Nephron progenitor cell (in vitro differentiated cells): ENCODE measurements around the gene SIVA1.

ENCODE experiments used
- DNase-seq: peaks from one replicate; pipeline ENCODE4 v3.0.0; 2021
- H3K27ac Mint-ChIP-seq: 2 replicates; pipeline ENCODE4 v1.8.0; 2021; ENCODE audit warnings: mild to moderate bottlenecking, moderate library complexity, mixed read lengths
- H3K27me3 Mint-ChIP-seq: 2 replicates; pipeline ENCODE4 v1.8.0; 2021; ENCODE audit warnings: mild to moderate bottlenecking, low read depth, mixed read lengths; ENCODE audit not compliant: poor library complexity
- H3K36me3 Mint-ChIP-seq: 2 replicates; pipeline ENCODE4 v1.8.0; 2021; ENCODE audit warnings: low read depth, mixed read lengths
- H3K4me1 Mint-ChIP-seq: 2 replicates; pipeline ENCODE4 v1.8.0; 2021; ENCODE audit warnings: mixed read lengths
- H3K4me3 Mint-ChIP-seq: 2 replicates; pipeline ENCODE4 v1.8.0; 2021; ENCODE audit warnings: mild to moderate bottlenecking, moderate library complexity, mixed read lengths
- H3K9me3 Mint-ChIP-seq: 2 replicates; pipeline ENCODE4 v1.8.0; 2021; ENCODE audit warnings: mild to moderate bottlenecking, moderate library complexity, mixed read lengths
- TF ChIP-seq, protein P1 (sequence below): fragments of 200-600 bp; sonication (generic); IDR thresholded peaks from 2 replicates; pipeline ENCODE4 v1.5.0; 2021; ENCODE audit warnings: antibody characterized with exemption

The SIVA1 gene

DNA sequence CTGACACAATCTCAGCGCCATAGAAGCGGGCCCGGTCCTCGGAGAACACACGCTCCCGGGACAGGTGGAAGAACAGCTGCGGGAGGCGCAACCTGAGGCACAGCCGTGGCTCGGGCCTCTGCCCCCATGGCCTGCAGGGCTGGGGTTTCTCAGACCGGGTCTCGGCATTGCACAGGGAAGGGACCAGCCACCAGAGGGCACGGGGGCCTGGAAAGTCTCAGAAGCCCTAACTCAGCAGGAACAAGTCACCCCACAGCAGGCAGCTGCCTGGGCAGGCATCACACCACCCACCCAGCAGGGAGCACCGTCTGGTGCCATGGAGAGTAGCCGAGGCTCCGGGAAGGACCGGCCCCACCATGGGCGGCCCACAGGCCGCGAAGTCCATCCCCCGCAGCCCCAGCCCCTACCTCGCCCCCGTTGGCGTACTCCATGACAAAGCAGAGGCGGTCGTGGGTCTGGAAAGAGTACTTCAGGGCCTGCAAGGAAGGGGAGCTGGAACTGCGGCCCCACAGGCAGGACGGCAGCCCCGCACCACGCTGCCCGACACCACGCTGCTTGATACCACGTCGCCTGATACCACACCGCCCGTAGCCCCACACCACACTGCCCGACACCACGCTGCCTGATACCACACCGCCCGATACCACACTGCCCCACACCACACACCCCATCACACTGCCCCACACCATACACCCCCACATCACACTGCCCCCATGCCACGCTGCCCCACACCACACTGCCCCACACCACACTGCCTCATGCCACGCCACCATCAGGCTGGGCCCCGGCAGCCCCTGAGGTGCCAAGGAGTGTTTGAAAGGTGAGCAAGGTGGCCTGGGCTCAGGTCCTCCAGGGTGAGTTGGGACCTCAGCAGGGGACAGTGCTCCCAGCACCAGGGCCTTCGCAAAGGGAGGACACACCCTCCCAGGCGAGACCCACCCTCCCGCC lies 20.8 kb downstream of the SIVA1 start:
- TF ChIP-seq, protein P1, sequence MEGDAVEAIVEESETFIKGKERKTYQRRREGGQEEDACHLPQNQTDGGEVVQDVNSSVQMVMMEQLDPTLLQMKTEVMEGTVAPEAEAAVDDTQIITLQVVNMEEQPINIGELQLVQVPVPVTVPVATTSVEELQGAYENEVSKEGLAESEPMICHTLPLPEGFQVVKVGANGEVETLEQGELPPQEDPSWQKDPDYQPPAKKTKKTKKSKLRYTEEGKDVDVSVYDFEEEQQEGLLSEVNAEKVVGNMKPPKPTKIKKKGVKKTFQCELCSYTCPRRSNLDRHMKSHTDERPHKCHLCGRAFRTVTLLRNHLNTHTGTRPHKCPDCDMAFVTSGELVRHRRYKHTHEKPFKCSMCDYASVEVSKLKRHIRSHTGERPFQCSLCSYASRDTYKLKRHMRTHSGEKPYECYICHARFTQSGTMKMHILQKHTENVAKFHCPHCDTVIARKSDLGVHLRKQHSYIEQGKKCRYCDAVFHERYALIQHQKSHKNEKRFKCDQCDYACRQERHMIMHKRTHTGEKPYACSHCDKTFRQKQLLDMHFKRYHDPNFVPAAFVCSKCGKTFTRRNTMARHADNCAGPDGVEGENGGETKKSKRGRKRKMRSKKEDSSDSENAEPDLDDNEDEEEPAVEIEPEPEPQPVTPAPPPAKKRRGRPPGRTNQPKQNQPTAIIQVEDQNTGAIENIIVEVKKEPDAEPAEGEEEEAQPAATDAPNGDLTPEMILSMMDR, result no peak
- Mint-ChIP-seq H3K36me3 (peaks cover 32% of the 10 kb centered on the region), H3K9me3 (peaks cover 6% of the 10 kb centered on the region), H3K27ac (no peak overlapping the region), H3K27me3 (no peaks in the 10 kb centered on the region), H3K4me3 (no peak overlapping the region), H3K4me1 (peaks cover 16% of the 10 kb centered on the region)
- DNase-seq, result no peak

DNA sequence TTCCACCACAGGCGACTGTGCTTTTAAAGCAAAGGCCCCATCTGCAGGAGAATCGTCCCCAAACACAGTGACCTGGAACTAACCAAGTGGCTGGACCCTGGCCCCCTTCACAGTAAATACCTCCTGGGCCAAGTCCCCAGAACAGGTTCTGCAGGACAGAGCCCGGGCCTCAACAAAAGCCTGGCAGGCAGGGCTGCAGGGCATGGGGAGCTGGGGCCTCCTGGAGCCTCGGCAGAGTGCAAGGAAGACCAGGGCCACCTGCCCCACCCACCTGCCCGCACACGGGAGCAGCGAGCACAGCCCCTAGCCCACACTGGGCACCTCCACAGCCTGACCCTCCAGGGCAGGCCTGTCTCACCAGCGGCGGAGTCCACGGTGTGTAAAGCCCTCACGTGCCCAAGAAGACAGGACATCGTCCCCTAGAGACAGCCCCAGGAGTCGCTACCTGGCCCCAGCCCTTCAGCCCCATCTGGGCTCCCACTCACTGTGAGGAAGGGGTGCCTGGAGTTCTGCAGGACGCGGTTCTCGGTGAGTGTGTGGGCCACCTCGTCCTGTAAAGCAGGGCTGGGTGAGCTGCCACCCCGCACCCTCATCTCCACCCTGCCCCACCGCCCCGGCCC lies 21.6 kb downstream of the SIVA1 start:
- Mint-ChIP-seq H3K27me3 (no peaks in the 10 kb centered on the region), H3K9me3 (peaks cover 6% of the 10 kb centered on the region), H3K4me1 (peaks cover 8% of the 10 kb centered on the region)

DNA sequence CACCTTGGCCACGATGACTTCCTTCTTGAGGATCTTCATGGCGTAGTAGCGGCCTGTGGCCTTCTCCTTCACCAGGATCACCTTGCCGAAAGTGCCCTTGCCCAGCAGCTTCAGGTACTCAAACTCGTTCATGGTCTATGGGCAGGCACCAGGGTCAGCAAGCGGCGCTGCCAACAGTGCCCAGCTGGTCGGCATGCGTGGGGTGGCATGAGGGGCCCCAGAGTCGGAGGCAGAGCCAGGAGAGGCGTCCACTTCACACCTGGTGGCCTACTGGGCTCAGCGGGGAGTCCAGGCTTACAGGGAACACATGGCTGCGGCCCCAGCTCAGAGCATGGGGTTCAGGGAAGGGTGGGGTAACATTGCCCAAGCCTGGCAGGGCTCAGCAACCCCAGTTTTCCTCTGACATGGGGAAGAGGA lies 22.1 kb downstream of the SIVA1 start:
- H3K36me3 Mint-ChIP-seq, result peaks cover 28% of the 10 kb centered on the region
- DNase-seq, result no peak
- H3K27me3 Mint-ChIP-seq, result no peaks in the 10 kb centered on the region
- no peak overlapping the region for H3K4me3 Mint-ChIP-seq
- no peak overlapping the region for H3K27ac Mint-ChIP-seq
- peaks cover 6% of the 10 kb centered on the region for H3K9me3 Mint-ChIP-seq
- TF ChIP-seq, protein P1, result no peak
- peaks cover 3% of the 10 kb centered on the region for H3K4me1 Mint-ChIP-seq

More for the DNA sequence above, 21.6 kb downstream of the SIVA1 start:
- Mint-ChIP-seq H3K36me3 (peaks cover 32% of the 10 kb centered on the region), H3K27ac (no peak overlapping the region), H3K4me3 (no peak overlapping the region)
- DNase-seq, result no peak
- TF ChIP-seq, protein P1, result no peak

DNA sequence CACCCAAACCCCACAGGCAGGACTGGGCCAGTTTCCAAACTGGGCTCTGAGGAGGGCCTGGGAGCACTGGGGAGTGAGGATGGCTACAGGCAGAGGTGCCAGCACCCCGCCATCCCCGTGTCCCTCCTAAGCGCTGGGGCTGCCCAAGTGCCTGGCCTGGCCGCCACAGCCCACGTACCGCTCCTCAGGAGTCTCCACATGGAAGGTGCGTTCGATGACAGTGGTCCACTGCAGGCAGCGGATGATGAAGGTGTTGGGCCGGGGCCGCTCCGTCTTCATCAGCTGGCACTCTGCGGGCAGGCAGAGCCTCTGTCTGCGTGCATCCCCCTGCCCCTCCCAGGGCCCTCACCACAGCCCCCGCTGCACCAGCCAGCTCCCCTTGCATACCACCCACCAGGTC lies 23.5 kb downstream of the SIVA1 start:
- DNase-seq, result no peak
- Mint-ChIP-seq H3K36me3 (peaks cover 14% of the 10 kb centered on the region), H3K4me1 (no peaks in the 10 kb centered on the region), H3K27ac (no peak overlapping the region), H3K4me3 (no peak overlapping the region), H3K27me3 (no peaks in the 10 kb centered on the region), H3K9me3 (no peaks in the 10 kb centered on the region)
- TF ChIP-seq, protein P1, result no peak

DNA sequence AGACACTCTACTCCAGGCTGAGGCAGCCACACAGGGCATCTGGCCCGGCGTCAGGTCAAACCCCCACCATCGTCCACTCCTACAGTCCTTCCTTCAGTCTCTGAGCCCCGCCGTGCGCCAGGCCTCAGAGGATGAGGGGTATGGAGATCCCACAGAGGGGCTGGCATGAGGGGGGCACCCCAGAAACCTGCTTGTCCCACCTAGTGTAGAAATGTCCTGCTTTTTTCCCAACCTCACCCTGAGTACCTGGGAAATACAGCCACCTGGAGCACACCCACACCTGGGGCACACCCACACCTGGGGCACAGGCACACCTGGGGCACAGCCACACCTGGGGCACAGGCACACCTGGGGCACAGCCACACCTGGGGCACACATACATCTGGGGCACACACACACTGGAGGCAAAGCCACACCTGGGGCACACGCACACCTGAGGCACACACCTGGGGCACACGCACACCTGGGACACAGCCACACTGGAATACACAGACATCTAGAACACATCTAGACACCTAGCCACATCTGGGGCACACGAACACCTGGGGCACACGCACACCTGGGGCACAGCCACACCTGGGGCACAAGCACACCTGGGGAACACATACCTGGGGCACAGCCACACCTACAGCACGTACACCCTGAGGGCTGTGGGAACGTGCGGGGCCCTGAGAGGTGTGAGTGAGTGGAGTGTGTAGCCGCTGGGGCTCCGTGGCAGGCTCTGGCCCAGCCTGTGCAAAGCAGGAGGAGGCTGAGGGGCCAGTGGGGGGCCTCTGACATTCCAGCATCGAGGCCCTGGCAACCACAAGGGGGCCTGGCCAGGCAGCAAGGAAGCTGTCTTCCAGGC lies 24.2 kb downstream of the SIVA1 start:
- DNase-seq, result no peak
- TF ChIP-seq, protein P1, result no peak
- Mint-ChIP-seq H3K27me3 (no peaks in the 10 kb centered on the region), H3K27ac (no peak overlapping the region), H3K36me3 (peaks cover 7% of the 10 kb centered on the region), H3K4me3 (no peak overlapping the region), H3K9me3 (no peaks in the 10 kb centered on the region), H3K4me1 (no peaks in the 10 kb centered on the region)
